Measurements from ENCODE around the gene LRRC26.
A peak's percentile ranks its signal among the peaks of the same experiment; 100 is the strongest.

LRRC26 gene, protein sequence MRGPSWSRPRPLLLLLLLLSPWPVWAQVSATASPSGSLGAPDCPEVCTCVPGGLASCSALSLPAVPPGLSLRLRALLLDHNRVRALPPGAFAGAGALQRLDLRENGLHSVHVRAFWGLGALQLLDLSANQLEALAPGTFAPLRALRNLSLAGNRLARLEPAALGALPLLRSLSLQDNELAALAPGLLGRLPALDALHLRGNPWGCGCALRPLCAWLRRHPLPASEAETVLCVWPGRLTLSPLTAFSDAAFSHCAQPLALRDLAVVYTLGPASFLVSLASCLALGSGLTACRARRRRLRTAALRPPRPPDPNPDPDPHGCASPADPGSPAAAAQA

DNA sequence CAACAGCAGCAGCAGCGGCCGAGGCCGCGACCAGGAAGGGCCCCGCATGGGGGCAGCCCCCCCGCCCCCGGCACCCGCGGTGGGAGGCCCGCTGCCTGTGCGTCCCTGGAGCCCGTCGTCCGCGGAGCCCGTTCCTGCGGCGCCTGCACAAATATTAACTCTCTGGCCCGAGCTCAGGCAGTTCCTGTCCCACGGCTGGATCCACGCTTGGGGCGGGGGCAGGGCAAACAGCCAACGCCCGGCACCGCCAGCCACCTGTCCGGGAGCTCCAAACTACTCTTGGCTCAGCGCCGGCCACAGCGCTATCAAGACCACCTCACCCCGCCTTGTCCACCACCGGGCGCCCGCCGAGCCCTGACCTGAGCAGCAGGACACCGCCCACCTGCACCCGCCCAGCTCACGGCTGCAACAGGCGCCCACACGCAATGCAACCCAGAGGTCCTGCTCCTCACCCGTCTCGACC, at the start of gene LRRC26:
LRRC26 (minus strand) TSS at position 156 of the 463 bp plus-strand sequence; CDS start at position 48, 108 bp downstream.
- no peak for DNase-seq

DNA sequence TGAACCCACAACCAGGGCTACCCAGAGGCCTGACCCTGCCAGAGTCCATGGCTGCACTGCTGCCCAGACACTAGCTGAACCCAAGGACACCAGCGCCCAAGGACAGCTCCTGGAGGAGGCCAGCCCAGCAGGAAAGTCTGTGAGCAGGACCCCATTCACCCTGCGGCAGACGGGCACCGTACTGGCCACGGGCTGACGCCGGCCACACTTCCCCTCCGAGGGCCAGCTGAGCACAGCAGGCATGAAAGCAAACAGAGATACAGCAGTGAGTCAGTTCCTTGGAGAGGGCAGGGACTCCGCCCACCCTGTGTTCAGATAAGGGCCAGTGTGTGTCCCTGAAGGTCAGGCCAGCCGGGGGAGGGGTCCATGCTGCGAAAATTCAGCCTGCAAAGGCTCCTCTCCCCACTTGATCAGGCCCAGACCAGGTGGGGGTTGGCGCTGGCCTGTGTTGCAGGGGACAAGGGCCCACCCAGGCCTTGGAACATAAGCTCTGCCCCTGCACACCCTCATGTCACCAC, 49.0 kb upstream of the LRRC26 start:
- no peak for DNase-seq

DNA sequence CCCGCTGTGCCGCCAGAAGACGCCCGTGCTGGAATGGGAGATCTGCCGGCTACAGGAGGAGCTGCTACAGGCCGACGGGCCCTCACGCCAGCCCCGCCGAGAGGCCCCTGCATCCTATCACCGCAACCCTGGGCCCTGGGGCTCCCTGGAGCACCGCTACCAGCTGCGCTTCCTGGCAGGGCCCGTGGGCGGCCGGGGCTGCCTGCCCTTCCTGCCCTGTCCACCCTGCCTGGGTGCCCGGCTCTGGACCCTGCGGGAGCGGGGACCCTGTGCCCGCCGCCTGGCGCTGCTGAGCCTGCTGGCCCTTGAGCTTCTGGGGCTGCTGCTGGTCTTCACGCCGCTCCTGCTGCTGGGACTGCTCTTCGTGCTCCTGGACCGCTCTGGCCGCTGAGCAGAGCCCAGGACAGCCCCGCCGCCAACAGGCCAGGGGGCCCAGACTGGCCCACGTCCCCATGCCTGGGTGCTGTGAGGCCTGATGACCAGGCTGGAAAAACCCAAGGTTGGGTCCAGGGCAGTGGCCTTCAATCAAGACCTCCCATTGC, 48.4 kb upstream of the LRRC26 start:
- DNase-seq: no peak

DNA sequence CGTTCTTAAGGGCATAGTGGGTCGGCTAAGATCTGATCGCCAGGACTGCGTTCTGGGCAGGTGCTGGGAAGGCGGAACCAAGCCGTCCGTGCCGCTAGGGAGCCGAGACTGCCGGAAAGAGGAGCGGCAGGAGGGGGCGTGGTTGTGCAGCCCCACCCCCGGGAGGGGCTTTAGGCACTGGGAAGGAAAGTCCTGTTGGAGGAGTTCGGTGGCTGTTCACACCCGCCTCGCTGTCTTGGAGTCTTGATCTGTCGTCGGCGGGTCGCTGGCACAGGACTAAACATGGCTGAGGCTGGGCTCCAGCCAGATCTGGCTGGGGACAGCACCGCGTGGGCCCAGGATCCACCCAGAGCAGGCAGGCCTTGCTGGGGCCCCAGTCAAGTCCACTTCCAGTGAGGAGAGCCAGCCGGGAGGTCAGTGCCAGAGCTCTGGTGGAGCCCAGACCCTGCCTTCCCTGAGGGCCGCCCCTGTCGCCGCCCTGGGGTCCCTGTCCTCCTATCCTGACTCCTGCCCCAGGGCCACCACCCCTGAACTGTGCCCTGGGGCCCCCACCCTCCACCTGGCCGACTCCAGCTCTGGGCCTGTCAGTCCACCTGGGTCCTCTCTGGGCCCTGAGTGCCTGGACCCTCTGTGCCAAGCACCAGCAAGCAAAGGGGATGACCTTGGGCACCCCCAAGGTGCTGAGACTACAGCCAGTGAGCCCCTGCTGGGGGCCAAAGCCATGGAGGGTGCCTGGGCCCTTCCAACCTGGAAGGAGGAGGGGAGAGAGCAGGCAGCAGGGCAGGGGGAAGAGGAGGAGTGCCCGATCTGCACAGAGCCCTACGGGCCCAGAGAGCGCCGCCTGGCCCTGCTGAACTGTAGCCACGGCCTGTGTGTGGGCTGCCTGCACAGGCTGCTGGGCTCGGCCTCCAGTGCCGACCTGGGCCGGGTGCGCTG, 47.7 kb upstream of the LRRC26 start:
- DNase-seq: no peak

DNA sequence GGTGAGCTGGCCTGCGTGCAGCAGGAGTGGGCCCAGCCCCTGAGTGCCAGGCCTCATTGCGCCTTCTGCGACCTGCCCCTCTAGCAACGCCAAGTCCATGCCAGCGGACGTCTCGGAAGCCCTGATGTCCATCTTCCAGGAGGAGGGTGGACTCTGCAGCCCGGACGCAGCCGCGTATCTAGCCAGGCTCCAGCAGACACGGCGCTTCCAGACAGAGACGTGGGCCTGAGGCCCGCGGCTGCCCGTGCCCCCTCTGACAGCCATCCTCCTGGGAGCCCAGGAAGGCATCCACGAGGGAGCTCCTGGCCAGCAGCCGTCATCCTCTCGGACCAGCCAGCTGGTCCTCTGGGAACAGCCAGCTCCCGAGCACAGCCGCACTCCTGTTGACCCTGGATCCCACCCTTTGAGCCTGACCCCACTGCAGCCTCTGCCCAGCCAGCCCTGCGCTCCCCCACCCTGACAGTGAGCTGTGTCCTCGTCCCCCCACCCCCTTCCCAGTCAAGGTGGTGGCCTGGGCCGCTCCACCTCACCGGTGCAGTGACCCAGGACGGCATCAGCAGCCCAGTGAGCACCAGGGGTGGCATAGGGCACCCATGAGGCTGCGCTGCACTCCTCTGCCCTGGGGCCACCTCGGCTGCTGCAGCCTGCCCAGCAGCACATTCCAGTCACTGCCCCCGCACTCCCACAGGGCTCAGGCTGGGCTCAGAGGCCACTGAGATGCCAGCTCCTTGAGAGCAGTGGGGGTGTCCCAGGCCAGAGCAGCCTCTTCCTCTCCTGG, 46.5 kb upstream of the LRRC26 start:
- DNase-seq: no peak

DNA sequence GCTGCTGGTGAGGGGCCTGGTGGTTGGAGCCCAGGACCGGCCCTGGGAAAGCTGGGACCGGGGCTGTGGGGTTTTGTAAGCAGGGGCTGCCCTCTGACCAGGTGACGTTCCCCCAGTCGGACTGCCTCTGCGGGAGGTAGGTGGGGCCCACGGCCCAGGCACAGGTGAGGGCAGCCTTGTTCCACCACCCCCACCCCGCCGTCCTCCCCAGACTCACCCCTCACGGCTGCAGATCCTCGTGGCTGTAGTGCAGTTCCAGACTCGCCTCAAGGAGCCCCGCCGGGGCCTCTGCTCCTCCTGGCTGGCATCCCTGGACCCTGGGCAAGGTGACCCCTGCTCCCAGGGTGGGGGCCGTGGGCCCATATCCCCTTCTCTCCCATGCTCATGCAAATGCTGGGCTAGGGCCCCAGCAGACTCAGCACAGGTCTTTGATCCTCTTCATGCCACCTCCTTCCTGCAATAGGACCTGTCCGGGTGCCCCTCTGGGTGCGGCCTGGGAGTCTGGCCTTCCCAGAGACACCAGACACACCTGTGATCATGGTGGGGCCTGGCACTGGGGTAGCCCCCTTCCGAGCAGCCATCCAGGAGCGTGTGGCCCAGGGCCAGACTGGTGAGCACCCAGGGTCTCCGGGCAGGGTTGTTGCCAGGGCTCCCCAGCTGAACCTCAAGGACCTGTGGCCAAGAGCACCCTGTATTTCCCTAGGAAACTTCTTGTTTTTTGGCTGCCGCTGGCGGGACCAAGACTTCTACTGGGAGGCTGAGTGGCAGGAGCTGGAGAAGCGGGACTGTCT, 45.5 kb upstream of the LRRC26 start:
- DNase-seq: no peak

DNA sequence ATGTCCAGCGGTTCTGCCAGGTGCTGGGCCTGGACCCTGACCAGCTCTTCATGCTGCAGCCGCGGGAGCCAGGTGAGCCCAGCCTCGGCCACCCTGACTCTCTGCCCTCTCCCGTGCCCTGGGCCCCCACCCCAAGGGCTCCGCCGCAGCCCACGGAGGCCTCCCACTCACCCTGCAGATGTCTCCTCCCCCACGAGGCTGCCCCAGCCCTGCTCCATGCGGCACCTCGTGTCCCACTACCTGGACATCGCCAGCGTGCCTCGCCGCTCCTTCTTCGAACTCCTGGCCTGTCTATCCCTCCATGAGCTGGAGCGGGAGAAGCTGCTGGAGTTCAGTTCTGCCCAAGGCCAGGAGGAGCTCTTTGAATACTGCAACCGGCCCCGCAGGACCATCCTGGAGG, 44.8 kb upstream of the LRRC26 start:
- no peak for DNase-seq

DNA sequence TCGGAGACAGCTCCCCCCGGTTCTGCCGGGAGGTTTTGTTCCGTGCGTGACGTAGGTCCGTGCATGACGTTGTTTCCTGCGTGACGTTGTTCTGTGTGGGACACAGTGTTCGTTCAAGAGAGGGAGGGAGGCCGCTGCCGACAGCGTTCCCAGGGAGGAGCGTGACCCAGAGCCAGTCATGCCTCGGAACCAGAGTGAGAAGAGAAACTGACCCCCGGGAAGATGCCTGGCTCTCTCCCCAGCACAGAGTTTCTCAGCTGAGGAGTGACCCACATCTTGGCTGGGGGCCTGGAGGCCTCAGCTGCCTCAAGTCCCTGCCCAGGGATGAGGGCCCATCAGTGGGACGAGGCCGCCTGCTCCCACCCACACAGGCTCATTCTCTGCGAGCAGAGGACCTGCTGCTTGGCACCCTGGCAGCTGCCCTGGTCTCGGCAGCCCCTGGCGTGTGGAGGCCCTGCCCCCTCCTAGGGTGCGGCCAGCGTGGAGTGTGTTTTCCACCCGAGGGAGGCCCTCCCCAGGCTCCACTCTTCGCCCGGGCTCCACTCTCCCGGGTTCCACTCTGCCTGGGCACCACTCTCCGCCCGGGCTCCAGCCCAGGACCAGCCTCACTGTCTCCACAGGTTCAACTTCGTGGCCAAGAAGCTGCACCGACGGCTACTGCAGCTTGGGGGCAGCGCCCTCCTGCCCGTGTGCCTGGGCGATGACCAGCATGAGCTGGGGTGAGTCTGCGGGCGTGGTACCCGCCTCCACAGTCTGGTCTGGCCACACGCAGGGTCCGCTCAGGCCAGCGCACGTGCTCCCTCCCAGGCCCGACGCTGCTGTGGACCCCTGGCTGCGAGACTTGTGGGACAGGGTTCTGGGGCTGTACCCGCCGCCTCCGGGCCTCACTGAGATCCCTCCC, 43.6 kb upstream of the LRRC26 start:
- no peak for DNase-seq

DNA sequence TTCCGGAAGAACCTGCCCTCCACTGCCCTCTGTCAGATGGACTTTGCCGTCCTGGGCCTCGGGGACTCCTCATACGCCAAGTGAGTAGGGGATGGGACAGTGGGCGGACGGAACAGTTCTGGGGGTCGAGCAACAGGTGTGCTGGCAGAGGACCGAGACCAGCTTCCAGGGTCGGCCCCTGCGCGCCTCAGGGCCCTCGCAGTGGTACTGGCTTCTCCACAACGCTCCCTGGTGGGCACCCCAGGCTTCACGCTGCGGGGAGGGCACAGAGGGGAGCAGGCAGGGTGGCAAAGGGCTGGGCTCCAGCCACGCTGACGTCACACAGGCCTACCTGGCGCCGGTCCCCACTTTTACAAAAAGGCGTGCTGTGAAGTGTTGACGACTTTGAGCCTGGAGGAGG, 42.7 kb upstream of the LRRC26 start:
- no peak for DNase-seq

DNA sequence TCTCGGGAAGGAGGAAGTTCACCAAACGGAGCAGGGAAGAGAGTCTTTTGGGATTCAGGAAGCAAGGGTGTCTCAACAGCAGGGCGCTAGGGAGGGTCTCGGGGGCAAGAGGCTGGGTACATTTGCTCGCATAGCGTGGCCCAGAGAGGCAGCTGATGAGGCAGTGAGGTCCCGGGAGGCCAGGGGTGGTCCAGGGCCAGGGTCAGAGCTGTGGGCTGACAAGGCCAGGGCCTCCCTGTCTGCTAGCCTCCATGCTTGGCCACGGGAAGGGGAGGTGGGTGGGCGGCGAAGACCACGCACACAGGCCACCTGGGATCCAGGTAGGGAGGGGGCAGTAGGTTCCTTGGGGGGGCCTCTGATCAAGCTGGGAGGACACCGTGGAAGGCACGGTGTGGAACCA, 41.7 kb upstream of the LRRC26 start:
- DNase-seq: no peak

DNA sequence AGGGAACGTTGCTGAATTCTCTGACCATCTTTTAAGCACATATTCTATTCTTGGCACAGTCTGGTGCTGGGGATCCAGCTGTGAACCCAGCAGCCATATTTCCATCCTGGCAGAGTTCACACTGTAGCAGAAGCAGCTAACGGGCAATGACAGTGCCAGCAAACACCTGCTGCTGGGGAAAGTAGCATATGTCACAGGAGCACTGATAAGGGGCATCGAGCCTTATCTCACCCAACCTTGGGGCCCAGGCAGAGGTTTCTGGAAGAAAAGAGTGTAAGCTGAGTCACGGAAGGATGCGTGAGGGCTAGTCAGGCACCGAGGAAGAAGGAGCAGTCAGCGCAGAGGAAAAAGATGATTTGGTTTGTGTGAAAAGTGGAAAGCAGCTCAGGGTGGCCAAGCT, 36.8 kb upstream of the LRRC26 start:
- no peak for DNase-seq

DNA sequence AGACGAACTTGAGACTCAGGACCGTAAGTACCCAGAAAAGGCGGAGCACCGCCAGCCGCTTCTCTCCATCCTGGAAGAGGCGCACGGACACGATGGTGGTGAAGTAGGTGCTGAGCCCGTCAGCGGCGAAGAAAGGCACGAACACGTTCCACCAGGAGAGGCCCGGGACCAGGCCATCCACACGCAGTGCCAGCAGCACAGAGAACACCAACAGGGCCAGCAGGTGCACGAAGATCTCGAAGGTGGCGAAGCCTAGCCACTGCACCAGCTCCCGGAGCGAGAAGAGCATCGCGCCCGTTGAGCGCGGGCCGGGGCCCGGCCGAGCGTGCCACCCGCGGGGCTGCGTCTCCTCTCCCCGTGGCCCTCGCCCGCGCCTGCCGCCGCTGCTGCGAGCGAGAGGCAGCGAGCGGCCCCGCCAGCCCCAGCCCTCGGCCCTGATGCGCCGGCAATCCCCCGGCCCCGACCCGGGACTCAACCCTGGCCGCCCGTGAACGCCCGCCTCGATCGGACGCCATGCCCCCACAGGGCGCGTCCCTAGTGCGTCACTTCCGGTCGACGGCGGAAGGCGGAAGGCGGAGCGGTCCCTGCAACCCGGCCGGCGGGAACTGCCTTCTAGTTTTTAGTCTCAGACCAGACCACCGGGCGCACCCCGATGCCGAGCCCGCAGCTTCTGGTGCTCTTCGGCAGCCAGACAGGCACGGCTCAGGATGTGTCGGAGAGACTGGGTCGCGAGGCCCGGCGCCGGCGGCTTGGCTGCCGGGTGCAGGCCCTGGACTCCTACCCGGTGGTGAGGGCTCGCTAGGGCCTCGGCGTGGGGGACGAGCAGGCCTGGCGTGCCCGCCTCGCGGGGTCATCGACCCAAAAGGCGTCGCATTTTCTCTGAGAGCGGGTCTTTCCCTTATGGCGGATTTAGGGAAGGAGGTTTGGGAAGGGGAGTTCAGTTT, 35.5 kb upstream of the LRRC26 start, which contains the start of the genes NDOR1 and TMEM203:
NDOR1 (plus strand) TSS at position 575 of the 944 bp plus-strand sequence; CDS start at position 653, 78 bp downstream.
TMEM203 (minus strand) TSS at position 523 of the 944 bp plus-strand sequence; CDS start at position 289, 234 bp downstream.
- peak; percentile 88 for DNase-seq

DNA sequence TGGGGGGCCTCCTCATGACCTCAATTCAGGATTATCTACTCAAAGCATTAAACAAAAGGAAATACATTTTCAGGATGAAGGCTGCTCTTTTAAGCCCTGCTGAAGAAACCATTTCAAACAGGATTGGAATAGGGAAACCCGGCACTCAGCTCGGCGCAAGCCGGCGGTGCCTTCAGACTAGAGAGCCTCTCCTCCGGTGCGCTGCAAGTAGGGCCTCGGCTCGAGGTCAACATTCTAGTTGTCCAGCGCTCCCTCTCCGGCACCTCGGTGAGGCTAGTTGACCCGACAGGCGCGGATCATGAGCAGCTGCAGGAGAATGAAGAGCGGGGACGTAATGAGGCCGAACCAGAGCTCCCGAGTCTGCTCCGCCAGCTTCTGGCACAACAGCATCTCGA, 34.9 kb upstream of the LRRC26 start:
- DNase-seq: no peak

DNA sequence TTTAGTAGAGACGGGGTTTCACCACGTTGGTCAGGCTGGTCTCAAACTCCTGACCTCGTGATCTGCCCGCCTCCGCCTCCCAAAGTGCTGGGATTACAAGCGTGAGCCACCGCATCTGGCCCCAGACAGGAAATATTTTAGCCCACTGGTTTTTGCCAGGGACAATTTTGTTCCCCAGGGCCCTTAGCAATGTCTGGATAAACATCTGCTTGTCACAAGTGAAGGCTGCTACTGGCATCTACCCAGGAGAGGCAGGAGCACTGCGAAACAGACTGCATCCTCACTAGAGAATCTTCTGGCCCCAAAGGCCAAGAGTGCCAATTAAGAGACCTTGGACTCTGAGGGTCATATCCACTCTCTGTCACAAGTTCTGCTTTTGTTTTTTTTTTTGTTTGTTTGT, 33.1 kb upstream of the LRRC26 start:
- no peak for DNase-seq

DNA sequence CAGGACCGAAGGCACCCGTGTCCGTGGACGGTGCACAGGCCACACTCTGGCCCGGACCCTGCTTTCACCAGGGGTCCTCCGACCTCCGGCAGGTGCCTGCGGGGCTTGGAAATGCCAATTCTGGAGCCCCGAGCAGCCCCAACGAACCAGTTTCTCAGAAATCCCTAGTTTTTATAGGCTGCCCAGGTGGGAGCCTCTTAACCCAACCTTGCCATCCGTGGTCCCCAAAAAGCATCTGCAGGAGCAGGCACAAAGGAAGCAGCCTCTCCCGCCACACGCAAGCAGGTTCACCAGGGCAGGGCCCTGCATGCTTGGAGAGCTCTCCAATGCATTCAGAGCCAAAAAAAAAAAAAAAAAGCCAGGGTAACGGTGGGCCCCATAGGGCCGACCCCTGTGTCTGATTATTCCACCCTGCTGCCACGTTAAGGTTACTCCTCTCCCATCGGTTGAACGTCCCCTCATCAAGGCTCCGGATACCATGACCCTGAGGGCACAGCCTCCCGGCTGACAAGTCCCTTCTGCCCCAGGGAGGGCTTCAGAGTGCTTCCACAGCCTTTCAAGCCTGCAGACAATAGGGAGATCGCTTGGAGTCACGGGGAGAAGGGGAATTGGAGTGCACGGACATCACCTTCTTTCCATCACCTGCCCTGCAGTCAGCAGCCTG, 31.5 kb upstream of the LRRC26 start:
- DNase-seq: no peak

DNA sequence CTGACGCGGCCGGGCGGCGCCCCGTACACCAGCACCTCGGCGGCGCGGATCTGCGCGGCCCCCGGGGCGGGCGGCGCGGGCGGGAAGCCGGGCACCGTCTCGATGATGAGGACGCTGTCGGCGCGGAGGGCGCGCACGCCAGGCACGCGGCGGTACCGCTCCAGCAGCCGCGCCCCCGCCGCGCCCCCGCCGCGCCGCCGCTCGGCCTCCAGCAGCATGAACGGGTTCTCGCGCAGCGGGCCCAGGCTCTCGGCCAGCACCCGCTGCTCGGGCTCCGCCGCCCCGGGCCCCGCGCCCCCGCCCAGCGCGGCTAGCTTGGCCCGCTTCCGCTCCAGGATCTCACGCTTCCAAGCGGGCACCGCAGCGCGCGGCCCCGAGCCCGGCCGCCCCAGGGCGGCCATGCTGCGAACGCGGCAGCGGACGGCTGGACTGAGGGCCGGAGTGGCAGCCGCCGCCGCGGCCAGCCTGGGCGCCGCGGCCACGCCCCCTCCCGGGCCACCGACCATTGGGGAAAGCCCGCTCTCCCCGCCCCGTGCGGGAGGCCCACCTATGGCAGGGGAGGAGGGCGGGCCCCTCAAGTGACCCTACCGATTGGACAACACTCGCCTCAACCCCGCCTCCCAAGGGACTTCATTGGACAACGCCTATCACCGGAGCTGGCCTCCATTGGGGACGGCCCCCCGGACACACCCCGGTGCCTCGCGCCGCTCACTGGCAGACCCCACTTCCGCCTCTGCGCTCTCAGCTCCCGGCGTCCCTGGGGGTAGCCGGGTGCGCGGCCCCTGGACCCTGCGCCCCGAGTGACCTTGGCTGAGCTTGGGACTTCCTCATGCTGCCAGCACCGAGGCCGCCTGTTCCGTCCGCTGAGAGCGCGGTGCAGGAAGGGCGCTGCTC, 30.7 kb upstream of the LRRC26 start, which contains the start of gene TPRN:
TPRN (minus strand) TSS at position 431 of the 894 bp plus-strand sequence; CDS start at position 401, 30 bp downstream.
- DNase-seq: peak; percentile 98

DNA sequence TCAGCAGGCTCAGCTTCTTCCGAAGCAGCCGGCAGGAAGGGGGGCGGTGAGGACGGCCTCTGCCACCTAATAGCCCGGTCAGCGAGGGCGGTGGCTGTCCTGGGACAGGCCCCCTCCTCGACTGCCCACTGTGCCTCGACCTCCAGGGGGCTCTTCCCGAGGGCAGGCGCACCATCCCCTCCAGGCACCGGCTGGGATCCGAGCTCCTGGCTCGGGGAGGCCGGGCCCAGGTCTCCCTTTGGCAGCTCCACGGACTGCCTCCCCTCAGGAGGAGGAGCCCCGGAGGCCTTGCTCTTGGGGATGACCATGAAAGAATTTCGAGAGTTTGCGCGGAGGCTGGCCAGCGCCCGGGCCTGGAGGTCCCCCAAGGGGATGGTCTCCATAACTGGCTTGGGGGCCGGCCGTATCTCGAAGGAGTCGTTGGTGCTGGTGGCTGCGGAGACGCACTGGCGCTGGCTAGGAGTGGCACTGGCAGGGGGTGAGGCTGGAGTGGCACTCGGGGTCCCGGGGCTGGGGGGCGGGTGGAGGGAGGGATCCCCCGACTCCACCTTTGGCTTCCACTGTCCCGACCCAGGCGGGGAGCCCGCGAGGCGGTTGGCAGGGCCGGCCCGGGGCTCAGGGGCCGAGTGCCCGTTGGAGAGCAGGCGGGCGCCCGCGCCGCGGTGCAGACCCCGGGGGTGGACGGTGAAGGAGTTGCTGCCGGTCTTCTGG, 29.7 kb upstream of the LRRC26 start:
- no peak for DNase-seq
